Lower lobe of right lung (tissue), 2 donors: Measurements from ENCODE around the gene CELF4. TPM values are rescaled to one million over a fixed set of nuclear protein-coding genes. Genes with fewer than 3 reads are reported as not detected.

ENCODE experiments used
- ATAC-seq, 2 donors: fragments of 200-7000 bp; cut with Tn5 transposase; one replicate each; pipeline ENCODE4 v1.9.1; 2020 to 2022; ENCODE audit warnings: mild to moderate bottlenecking in 2 of 2, moderate library complexity in 2 of 2
- DNase-seq: peaks from one replicate; pipeline ENCODE4 v3.0.0-alpha.2; 2020
- H3K27ac ChIP-seq: fragments of 200-600 bp; one replicate; pipeline ENCODE4 v1.8.0; 2022
- H3K27me3 ChIP-seq: fragments of 200-600 bp; one replicate; pipeline ENCODE4 v1.8.0; 2022; ENCODE audit warnings: low read depth
- H3K36me3 ChIP-seq: fragments of 200-600 bp; one replicate; pipeline ENCODE4 v1.8.0; 2022; ENCODE audit warnings: mild to moderate bottlenecking
- H3K4me1 ChIP-seq: fragments of 200-600 bp; one replicate; pipeline ENCODE4 v1.8.0; 2022
- H3K4me3 ChIP-seq: fragments of 200-600 bp; one replicate; pipeline ENCODE4 v1.8.0; 2022; ENCODE audit warnings: mild to moderate bottlenecking
- H3K9me3 ChIP-seq: fragments of 200-600 bp; one replicate; pipeline ENCODE4 v1.8.0; 2022
- intact Hi-C: fragments of 100-400 bp; cut with DNase I; formaldehyde crosslinking; loops from one replicate; pipeline ENCODE4 v1.11.0; 2022
- total RNA-seq: library from RNA; stranded (reverse); fragmentation: NEBNext Ultra II Directional; extraction: Animal tissue kit (Norgen Biotek cat#: 25700); gene quantifications from one replicate; pipeline ENCODE4 v1.2.1, GENCODE V29; 2021
- TF ChIP-seq, protein P1 (sequence below): fragments of 200-600 bp; IDR thresholded peaks from one replicate; pipeline ENCODE4 v1.8.0; 2022; ENCODE audit warnings: antibody characterized with exemption, mild to moderate bottlenecking
- donor health status: DM: no; HTN: yes; CAD: no; lungs with severe emphysema.

Gene CELF4
- total RNA-seq, 1 donor from 2014 or later = 0.38 TPM

DNA sequence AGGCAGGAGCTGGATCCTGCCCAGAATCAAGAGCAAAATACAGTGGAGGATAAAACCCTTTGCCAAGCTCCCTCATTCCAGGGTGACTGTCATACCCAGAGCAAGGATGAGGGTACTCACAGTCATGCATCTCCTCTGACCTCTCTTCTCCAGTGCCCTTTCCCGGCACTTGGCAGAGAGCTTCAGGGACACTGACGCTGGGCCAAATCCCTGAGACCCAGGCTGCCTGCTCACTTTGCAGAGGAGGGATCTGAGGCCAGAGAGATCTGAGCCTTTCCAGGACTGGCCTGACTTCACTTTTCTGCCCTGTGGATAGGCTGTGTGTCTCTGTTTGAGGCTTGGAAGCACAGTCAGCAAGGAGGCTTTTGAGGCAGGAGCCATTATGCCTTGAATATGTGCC is 330.0 kb downstream of the CELF4 start:
- intact Hi-C loops = no loop called here
- DNase-seq = no peak
- TF ChIP-seq, protein P1, sequence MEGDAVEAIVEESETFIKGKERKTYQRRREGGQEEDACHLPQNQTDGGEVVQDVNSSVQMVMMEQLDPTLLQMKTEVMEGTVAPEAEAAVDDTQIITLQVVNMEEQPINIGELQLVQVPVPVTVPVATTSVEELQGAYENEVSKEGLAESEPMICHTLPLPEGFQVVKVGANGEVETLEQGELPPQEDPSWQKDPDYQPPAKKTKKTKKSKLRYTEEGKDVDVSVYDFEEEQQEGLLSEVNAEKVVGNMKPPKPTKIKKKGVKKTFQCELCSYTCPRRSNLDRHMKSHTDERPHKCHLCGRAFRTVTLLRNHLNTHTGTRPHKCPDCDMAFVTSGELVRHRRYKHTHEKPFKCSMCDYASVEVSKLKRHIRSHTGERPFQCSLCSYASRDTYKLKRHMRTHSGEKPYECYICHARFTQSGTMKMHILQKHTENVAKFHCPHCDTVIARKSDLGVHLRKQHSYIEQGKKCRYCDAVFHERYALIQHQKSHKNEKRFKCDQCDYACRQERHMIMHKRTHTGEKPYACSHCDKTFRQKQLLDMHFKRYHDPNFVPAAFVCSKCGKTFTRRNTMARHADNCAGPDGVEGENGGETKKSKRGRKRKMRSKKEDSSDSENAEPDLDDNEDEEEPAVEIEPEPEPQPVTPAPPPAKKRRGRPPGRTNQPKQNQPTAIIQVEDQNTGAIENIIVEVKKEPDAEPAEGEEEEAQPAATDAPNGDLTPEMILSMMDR = no peak
- Histone ChIP-seq H3K9me3 (no peaks in the 10 kb centered on the region), H3K36me3 (no peaks in the 10 kb centered on the region), H3K4me3 (no peak overlapping the region), H3K27me3 (no peaks in the 10 kb centered on the region), H3K4me1 (no peaks in the 10 kb centered on the region), H3K27ac (no peak overlapping the region)
- ATAC-seq = no peak

DNA sequence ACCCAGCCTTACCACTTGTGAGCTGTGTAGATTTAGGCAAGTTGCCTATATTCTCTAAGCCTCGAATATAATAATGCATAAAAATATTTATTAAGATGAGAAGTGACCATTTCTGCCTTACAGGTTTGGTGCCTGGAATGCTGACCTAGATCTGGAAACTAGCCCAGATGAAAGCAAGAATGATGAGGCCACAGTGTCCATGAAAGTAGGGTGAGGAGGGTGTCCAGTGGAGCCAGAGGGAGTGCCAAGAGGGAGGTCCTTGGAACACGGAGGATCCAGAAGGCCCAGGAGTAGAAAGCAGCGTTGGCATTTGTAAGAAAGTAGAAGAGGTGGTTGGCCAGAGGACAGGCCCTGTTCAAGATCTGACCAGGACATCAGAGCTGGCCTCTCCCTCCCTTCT is 334.3 kb downstream of the CELF4 start:
- Histone ChIP-seq H3K36me3 (no peaks in the 10 kb centered on the region), H3K4me3 (no peak overlapping the region), H3K9me3 (no peaks in the 10 kb centered on the region), H3K27me3 (no peaks in the 10 kb centered on the region), H3K4me1 (no peaks in the 10 kb centered on the region), H3K27ac (no peak overlapping the region)
- ATAC-seq = no peak
- DNase-seq = no peak
- TF ChIP-seq, protein P1 = no peak
- intact Hi-C loops = no loop called here

DNA sequence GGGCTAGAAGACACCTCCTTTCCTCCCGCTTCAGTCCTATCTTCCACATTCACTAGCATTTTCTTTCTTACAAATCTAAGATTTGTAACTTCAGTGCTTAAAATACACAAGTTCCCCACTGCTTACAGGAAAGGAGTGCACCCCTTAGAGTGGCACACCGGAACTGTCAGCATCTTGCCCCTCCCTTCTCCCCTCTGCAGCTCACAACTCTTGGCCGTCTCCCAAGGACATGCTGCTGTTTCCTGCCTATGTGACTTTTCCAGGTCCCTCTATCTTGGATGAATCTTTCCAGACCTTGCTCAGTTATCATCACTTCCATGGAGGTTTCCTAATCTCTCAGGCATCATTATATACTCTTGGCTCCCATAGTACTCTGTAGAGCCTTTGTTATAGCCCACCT is 334.8 kb downstream of the CELF4 start:
- H3K36me3 ChIP-seq = no peaks in the 10 kb centered on the region
- no peaks in the 10 kb centered on the region for H3K4me1 ChIP-seq
- intact Hi-C loops = no loop called here
- TF ChIP-seq, protein P1 = no peak
- H3K27ac ChIP-seq = no peak overlapping the region
- H3K27me3 ChIP-seq = no peaks in the 10 kb centered on the region
- no peak overlapping the region for H3K4me3 ChIP-seq
- H3K9me3 ChIP-seq = no peaks in the 10 kb centered on the region
- DNase-seq (no peak), ATAC-seq (no peak)

DNA sequence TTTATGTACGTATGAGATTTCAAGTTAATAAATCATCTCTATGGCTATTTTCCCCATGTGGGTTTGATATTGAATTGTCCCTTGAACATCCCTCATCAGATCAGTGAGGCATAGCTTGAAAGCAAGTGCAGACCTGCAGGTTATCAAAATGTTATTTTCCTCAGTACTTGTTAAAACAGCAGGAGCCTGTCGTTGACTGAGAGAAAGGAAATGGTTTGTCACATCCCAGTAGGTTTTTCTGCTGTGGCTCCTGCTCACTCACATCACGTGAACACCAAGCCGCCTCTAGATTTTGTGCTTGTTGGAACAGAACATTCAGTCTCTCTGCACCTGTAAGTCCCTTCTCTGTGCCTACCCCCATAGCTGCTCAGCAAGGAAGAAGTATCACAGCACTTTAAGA is 340.3 kb downstream of the CELF4 start:
- TF ChIP-seq, protein P1 = no peak
- Histone ChIP-seq H3K36me3 (no peaks in the 10 kb centered on the region), H3K9me3 (no peaks in the 10 kb centered on the region), H3K27me3 (no peaks in the 10 kb centered on the region), H3K4me1 (no peaks in the 10 kb centered on the region), H3K27ac (no peak overlapping the region), H3K4me3 (no peak overlapping the region)
- ATAC-seq = no peak
- intact Hi-C loops = no loop called here
- no peak for DNase-seq

DNA sequence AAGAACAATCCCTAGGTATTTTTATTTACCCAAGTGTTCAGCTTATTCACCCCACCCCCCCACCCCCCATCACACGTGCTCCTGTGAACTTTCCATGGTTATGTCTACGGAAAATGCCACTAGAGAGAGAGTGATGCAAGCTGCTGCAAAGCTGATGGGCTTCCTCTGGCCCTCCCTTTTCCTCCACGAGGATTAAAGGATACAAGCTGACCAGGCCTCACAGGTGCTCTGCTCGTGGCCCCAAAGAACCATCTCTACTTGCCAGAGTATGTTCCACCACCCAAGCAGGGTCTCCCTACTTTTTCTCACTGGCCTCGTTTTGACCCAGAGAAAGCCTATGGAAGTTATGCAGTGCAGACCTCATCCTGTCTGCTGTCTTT is 342.6 kb downstream of the CELF4 start:
- intact Hi-C loops = no loop called here
- H3K4me1 ChIP-seq = no peaks in the 10 kb centered on the region
- ATAC-seq = no peak
- no peak for DNase-seq
- no peaks in the 10 kb centered on the region for H3K9me3 ChIP-seq
- no peak overlapping the region for H3K4me3 ChIP-seq
- TF ChIP-seq, protein P1 = no peak
- H3K36me3 ChIP-seq = no peaks in the 10 kb centered on the region
- H3K27ac ChIP-seq = no peak overlapping the region
- no peaks in the 10 kb centered on the region for H3K27me3 ChIP-seq
